ENCODE results near the gene MAL.
A peak's percentile ranks its signal among the peaks of the same experiment; 100 is the strongest.

MAL gene

DNA sequence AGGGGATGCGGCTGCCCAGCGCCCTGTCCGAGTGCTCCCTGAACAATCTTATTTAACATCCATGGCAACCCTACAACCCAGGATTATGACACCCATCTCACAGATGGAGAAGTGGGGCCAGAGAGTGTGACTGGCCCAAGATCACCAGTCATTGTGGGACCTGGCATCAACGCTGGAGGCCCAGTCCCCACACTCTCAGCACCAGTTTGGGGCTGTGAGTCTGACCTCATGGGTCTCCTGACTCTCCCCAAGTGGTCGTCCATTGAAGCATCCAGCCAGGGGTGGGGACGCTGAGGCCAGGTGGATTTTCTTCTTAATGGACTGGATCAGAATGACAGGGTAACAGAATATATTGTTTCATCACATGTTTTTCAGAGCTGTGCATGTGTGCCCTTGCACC, 24.5 kb downstream of the MAL start:
- DNase-seq (ENCODE audit: low read depth) = no peak

DNA sequence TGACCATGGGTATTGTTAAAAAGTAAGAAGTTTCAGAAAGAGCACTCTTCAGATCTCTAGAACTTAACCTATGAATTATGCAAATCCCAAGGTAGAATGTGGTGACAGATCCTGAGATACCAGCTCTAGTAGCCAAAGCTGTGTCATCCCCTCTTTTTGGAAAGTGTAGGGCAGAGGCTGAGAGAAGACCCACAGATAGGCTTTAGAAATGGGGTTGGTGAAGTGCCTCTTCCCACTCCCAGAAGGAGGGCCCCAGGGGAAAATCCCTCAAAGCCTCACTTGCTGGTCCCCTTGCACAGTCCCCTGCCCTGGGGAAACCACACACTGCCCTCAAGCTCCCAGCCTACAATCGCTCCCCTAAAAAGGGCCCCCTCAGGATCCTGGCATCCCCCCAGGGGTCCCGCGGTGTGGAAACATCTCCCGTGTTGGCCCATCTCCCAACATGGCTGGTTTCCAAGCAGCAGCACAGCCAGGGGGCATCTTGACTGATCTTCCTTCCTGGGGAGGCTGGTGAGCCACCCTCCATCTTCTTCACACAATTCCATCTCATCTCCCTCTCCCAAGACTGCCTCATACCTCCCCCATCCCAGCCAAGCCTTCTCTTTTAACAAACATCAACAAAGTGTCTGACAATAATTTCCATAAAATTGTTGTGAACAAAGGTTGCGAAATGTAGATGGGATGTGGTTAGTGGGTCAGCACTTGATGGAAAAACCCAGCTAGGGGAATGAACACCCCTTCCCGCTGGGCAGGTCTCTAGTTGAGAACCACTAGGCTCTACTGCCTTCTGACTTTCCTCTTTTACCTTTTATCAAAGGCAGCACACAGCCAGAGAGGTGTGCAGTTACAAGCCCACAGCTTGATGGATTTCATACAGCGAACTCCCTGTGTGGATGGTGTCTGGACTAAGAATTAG, 25.1 kb downstream of the MAL start:
- no peak overlapping the region for H3K4me3 ChIP-seq (ENCODE audit: low read depth, low read length)
- no peak for DNase-seq (ENCODE audit: low read depth)
- TF ChIP-seq MYC (IDR thresholded peaks at IDR 0.05; ENCODE audit: low read depth, low read length) (no peak), POLR2A (IDR thresholded peaks at IDR 0.05; ENCODE audit: extremely low read depth, insufficient read length) (no peak)
- TF ChIP-seq, protein P1, sequence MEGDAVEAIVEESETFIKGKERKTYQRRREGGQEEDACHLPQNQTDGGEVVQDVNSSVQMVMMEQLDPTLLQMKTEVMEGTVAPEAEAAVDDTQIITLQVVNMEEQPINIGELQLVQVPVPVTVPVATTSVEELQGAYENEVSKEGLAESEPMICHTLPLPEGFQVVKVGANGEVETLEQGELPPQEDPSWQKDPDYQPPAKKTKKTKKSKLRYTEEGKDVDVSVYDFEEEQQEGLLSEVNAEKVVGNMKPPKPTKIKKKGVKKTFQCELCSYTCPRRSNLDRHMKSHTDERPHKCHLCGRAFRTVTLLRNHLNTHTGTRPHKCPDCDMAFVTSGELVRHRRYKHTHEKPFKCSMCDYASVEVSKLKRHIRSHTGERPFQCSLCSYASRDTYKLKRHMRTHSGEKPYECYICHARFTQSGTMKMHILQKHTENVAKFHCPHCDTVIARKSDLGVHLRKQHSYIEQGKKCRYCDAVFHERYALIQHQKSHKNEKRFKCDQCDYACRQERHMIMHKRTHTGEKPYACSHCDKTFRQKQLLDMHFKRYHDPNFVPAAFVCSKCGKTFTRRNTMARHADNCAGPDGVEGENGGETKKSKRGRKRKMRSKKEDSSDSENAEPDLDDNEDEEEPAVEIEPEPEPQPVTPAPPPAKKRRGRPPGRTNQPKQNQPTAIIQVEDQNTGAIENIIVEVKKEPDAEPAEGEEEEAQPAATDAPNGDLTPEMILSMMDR (IDR thresholded peaks at IDR 0.05; ENCODE audit: low read depth, low read length) = no peak
- TF ChIP-seq, protein P2, sequence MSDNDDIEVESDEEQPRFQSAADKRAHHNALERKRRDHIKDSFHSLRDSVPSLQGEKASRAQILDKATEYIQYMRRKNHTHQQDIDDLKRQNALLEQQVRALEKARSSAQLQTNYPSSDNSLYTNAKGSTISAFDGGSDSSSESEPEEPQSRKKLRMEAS (IDR thresholded peaks at IDR 0.05; ENCODE audit: low read depth, low read length) = no peak

More for the DNA sequence above, 24.5 kb downstream of the MAL start:
- TF ChIP-seq MYC (IDR thresholded peaks at IDR 0.05; ENCODE audit: low read depth, low read length) = no peak
- TF ChIP-seq, protein P2 (IDR thresholded peaks at IDR 0.05; ENCODE audit: low read depth, low read length) = no peak
- H3K4me3 ChIP-seq (ENCODE audit: low read depth, low read length) = no peak overlapping the region

DNA sequence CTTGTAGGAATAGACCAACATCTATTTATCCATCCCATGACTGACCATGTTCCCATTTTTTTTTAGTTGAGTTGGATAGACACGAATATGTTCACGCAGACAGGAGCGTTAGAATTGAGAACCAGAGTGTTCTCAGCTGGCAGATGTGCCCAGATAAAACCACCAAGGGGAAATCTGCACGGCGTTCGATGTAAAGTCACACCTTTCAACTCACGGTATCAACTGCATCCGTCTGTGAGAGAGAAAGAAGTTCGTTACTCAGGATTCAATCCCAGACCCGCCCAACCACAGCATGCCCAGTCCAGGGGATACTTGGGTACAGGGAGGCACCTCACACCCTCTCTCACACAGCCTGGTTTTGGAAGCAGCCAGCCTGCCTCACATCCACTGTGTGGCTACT, 26.1 kb downstream of the MAL start:
- DNase-seq (ENCODE audit: low read depth) = no peak
- TF ChIP-seq, protein P2 (IDR thresholded peaks at IDR 0.05; ENCODE audit: low read depth, low read length) = no peak
- TF ChIP-seq, protein P1 (IDR thresholded peaks at IDR 0.05; ENCODE audit: low read depth, low read length) = no peak
- TF ChIP-seq MYC (IDR thresholded peaks at IDR 0.05; ENCODE audit: low read depth, low read length) (no peak), POLR2A (IDR thresholded peaks at IDR 0.05; ENCODE audit: extremely low read depth, insufficient read length) (no peak)

DNA sequence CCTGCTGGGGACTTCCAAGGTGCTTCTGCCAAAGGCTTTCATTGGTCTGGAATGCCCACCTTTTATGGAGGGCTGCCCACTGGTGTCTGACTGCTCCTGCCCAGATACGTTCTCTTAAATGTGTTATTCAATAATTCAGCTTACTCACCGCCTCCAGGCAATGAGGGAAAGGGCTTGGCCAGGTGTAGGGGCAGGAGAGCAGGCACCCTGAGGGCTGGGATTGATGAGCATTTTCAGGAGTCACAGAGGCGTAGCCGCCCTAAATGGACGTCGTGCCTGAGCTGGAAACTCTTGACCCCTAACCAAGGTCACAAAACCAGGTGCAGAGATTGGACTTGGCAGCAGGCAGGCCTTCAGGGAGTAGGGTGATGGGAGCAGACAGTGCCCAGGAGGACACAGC, 26.8 kb downstream of the MAL start:
- TF ChIP-seq POLR2A (IDR thresholded peaks at IDR 0.05; ENCODE audit: extremely low read depth, insufficient read length) (no peak), MYC (IDR thresholded peaks at IDR 0.05; ENCODE audit: low read depth, low read length) (no peak)
- TF ChIP-seq, protein P2 (IDR thresholded peaks at IDR 0.05; ENCODE audit: low read depth, low read length) = no peak
- TF ChIP-seq, protein P1 (IDR thresholded peaks at IDR 0.05; ENCODE audit: low read depth, low read length) = no peak
- H3K4me3 ChIP-seq (ENCODE audit: low read depth, low read length) = no peak overlapping the region
- no peak for DNase-seq (ENCODE audit: low read depth)

More for the DNA sequence above, 26.1 kb downstream of the MAL start:
- H3K4me3 ChIP-seq (ENCODE audit: low read depth, low read length) = no peak overlapping the region

DNA sequence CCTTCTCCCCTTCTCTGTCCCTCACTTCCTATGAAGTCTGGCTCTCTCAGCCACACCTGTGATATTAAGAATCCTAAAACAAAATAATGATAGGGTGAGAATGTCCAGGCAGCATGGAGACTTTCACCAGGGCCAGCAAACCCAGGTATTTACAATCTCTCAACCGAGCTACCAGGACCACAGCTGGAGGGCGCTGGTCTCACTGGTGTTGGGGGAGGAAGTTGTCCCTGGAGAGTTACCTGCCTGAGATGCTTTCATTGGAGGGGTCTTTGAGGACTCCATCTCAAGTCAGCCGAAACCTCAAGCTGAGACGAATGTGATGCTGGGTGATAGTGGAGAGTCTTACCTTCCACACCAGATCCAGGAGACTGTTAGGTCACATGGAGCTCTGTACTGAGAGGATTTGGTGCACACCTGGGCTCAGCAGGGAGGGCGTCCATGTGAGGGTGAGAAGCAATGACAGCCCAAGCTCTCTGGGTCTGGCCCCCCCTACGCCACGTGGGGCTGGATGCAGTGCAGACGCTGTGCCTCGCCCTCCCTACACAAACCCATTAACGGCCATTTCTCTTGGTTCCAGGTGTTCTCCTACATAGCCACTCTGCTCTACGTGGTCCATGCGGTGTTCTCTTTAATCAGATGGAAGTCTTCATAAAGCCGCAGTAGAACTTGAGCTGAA, 27.4 kb downstream of the MAL start:
- H3K4me3 ChIP-seq (ENCODE audit: low read depth, low read length) = no peak overlapping the region
- TF ChIP-seq POLR2A (IDR thresholded peaks at IDR 0.05; ENCODE audit: extremely low read depth, insufficient read length) = no peak
- TF ChIP-seq MYC (IDR thresholded peaks at IDR 0.05; ENCODE audit: low read depth, low read length) = no peak
- TF ChIP-seq, protein P2 (IDR thresholded peaks at IDR 0.05; ENCODE audit: low read depth, low read length) = no peak
- TF ChIP-seq, protein P1 (IDR thresholded peaks at IDR 0.05; ENCODE audit: low read depth, low read length) = no peak
- DNase-seq (ENCODE audit: low read depth) = no peak

DNA sequence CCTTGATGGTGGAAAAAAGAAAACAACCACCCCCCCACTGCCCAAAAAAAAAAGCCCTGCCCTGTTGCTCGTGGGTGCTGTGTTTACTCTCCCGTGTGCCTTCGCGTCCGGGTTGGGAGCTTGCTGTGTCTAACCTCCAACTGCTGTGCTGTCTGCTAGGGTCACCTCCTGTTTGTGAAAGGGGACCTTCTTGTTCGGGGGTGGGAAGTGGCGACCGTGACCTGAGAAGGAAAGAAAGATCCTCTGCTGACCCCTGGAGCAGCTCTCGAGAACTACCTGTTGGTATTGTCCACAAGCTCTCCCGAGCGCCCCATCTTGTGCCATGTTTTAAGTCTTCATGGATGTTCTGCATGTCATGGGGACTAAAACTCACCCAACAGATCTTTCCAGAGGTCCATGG, 28.0 kb downstream of the MAL start:
- H3K4me3 ChIP-seq (ENCODE audit: low read depth, low read length) = no peak overlapping the region
- TF ChIP-seq, protein P1 (IDR thresholded peaks at IDR 0.05; ENCODE audit: low read depth, low read length) = no peak
- no peak for TF ChIP-seq POLR2A (IDR thresholded peaks at IDR 0.05; ENCODE audit: extremely low read depth, insufficient read length)
- DNase-seq (ENCODE audit: low read depth) = peak; percentile 31
